Measurements from ENCODE around the gene KRTAP10-12.

GRCh38 chr21:44726826-44727225 lies 29.9 kb downstream of the KRTAP10-12 start:
- TF ChIP-seq, protein P1, sequence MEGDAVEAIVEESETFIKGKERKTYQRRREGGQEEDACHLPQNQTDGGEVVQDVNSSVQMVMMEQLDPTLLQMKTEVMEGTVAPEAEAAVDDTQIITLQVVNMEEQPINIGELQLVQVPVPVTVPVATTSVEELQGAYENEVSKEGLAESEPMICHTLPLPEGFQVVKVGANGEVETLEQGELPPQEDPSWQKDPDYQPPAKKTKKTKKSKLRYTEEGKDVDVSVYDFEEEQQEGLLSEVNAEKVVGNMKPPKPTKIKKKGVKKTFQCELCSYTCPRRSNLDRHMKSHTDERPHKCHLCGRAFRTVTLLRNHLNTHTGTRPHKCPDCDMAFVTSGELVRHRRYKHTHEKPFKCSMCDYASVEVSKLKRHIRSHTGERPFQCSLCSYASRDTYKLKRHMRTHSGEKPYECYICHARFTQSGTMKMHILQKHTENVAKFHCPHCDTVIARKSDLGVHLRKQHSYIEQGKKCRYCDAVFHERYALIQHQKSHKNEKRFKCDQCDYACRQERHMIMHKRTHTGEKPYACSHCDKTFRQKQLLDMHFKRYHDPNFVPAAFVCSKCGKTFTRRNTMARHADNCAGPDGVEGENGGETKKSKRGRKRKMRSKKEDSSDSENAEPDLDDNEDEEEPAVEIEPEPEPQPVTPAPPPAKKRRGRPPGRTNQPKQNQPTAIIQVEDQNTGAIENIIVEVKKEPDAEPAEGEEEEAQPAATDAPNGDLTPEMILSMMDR (IDR thresholded peaks at IDR 0.05; ENCODE audit: insufficient read depth, low read depth, low read length) = no peak
- TF ChIP-seq EZH2 (IDR thresholded peaks at IDR 0.05; ENCODE audit: insufficient read depth, low read length) = no peak
